ENCODE results near the gene ASCC3. TPM values are rescaled to one million over a fixed set of nuclear protein-coding genes. Genes with fewer than 3 reads are reported as not detected.

ASCC3 gene
- total and polyA plus RNA-seq, 2 donors (not counting 1 experiment from before 2014, with no cell fraction given), result 9.0 to 42.3 TPM

DNA sequence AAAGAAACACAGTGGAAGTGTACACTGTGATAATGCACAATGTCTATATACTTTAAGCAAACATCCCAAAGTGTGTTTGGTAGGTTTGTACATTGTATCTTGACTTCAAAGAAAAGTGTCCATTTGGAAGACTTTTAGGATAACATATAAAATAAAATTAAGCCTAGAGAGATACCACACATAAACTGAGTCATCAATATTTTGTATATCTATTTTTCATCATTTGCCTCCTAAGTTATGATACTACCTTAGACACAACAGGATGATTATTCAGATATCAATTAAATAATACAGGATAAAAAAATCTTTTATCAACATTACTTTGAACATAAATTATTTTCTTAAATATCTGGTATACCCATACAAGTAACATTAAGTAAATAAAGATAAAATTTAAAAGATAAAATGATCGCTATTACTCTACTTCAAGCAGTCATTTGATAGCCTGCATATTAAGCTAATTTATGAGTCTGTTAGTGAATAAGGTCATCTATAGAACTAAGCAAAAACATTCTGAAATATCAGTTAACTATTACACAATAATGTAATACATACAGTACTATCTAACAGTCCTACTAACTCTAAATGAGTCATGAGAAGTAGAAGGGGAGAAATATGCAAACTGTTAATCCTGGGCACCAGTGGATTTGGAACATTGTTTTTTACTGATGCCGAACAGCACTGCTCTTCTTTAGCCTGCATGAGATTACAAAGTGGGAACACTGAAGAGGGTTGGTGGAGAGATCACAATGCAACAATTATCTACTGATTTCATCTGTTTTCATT lies 258.0 kb downstream of the ASCC3 start:
- POLR2A ChIA-PET, result no interaction called here
- Histone ChIP-seq H4K20me1 (ENCODE audit: control insufficient read depth, insufficient read depth, low read length, poor library complexity, severe bottlenecking) (no peaks in the 10 kb centered on the region), H3K79me2 (ENCODE audit: control insufficient read depth, insufficient read depth, low read length) (no peaks in the 10 kb centered on the region), H3K27me3 (replicated peaks in 1 of 4; ENCODE audit: control extremely low read depth in 1 of 4, control insufficient read depth in 3 of 4, insufficient read depth in 4 of 4, low read length in 3 of 4) (no peaks in the 10 kb centered on the region), H3K4me3 (ENCODE audit: control extremely low read depth in 1 of 5, extremely low read depth in 1 of 5, insufficient read depth in 1 of 5, low read depth in 2 of 5, low read length in 4 of 5) (no peak overlapping the region), H3K27ac (ENCODE audit: low read length in 2 of 2) (no peak overlapping the region), H2AFZ (ENCODE audit: insufficient read depth, low read depth, low read length, poor library complexity, severe bottlenecking) (no peak overlapping the region), H3K9me3 (ENCODE audit: control extremely low read depth in 1 of 3, control insufficient read depth in 2 of 3, insufficient read depth in 1 of 3, low read length in 2 of 3) (peaks cover 0 to 3% (median 2%) of the 10 kb centered on the region in 3 donors), H3K9ac (ENCODE audit: low read length) (no peak overlapping the region), H3K4me1 (ENCODE audit: control insufficient read depth in 2 of 2, insufficient read depth in 2 of 2, low read length in 2 of 2) (no peaks in the 10 kb centered on the region), H3K4me2 (replicated peaks; ENCODE audit: low read depth, low read length, poor library complexity, severe bottlenecking) (no peak overlapping the region), H3K36me3 (replicated peaks in 1 of 2; ENCODE audit: control extremely low read depth in 1 of 2, control insufficient read depth in 1 of 2, extremely low read depth in 1 of 2, insufficient read depth in 2 of 2, low read length in 1 of 2) (peaks cover 4 to 35% of the 10 kb centered on the region in 2 experiments)
- CTCF ChIA-PET, result no interaction called here
- no peaks in the 10 kb centered on the region for H3K27me3 Mint-ChIP-seq
- intact Hi-C loops (cut with micrococcal nuclease), result no loop called here
- no peak overlapping the region for H3K4me3 Mint-ChIP-seq
- ATAC-seq (ENCODE audit: low read depth) (no peak), DNase-seq (no peak)
- TF ChIP-seq EZH2 (IDR thresholded peaks at IDR 0.05; ENCODE audit: borderline replicate concordance, insufficient read depth, low read depth, low read length, poor library complexity, severe bottlenecking), result no peak
- TF ChIP-seq, protein P1, sequence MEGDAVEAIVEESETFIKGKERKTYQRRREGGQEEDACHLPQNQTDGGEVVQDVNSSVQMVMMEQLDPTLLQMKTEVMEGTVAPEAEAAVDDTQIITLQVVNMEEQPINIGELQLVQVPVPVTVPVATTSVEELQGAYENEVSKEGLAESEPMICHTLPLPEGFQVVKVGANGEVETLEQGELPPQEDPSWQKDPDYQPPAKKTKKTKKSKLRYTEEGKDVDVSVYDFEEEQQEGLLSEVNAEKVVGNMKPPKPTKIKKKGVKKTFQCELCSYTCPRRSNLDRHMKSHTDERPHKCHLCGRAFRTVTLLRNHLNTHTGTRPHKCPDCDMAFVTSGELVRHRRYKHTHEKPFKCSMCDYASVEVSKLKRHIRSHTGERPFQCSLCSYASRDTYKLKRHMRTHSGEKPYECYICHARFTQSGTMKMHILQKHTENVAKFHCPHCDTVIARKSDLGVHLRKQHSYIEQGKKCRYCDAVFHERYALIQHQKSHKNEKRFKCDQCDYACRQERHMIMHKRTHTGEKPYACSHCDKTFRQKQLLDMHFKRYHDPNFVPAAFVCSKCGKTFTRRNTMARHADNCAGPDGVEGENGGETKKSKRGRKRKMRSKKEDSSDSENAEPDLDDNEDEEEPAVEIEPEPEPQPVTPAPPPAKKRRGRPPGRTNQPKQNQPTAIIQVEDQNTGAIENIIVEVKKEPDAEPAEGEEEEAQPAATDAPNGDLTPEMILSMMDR (IDR thresholded peaks at IDR 0.05), result no peak
- H3K27ac Mint-ChIP-seq, result no peak overlapping the region
- H3K9me3 Mint-ChIP-seq (ENCODE audit: insufficient read depth), result peaks cover 3% of the 10 kb centered on the region
- no CpG with 5 or more reads among the region's 2 CpGs for WGBS (ENCODE audit: insufficient coverage)
- no peaks in the 10 kb centered on the region for H3K4me1 Mint-ChIP-seq

- Histone ChIP-seq H3K79me2 (ENCODE audit: control insufficient read depth, insufficient read depth, low read length) (no peaks in the 10 kb centered on the region), H4K20me1 (ENCODE audit: control insufficient read depth, insufficient read depth, low read length, poor library complexity, severe bottlenecking) (no peaks in the 10 kb centered on the region), H3K4me2 (replicated peaks; ENCODE audit: low read depth, low read length, poor library complexity, severe bottlenecking) (no peak overlapping the region), H3K9ac (ENCODE audit: low read length) (no peak overlapping the region), H3K4me3 (ENCODE audit: control extremely low read depth in 1 of 5, extremely low read depth in 1 of 5, insufficient read depth in 1 of 5, low read depth in 2 of 5, low read length in 4 of 5) (no peak overlapping the region), H3K27ac (ENCODE audit: low read length in 2 of 2) (no peak overlapping the region), H3K9me3 (ENCODE audit: control extremely low read depth in 1 of 3, control insufficient read depth in 2 of 3, insufficient read depth in 1 of 3, low read length in 2 of 3) (peaks cover 0 to 3% (median 2%) of the 10 kb centered on the region in 3 donors), H3K4me1 (ENCODE audit: control insufficient read depth in 2 of 2, insufficient read depth in 2 of 2, low read length in 2 of 2) (no peaks in the 10 kb centered on the region), H3K27me3 (replicated peaks in 1 of 4; ENCODE audit: control extremely low read depth in 1 of 4, control insufficient read depth in 3 of 4, insufficient read depth in 4 of 4, low read length in 3 of 4) (no peaks in the 10 kb centered on the region), H3K36me3 (replicated peaks in 1 of 2; ENCODE audit: control extremely low read depth in 1 of 2, control insufficient read depth in 1 of 2, extremely low read depth in 1 of 2, insufficient read depth in 2 of 2, low read length in 1 of 2) (peaks cover 0 to 30% of the 10 kb centered on the region in 2 experiments), H2AFZ (ENCODE audit: insufficient read depth, low read depth, low read length, poor library complexity, severe bottlenecking) (no peak overlapping the region)
- TF ChIP-seq, protein P1 (IDR thresholded peaks at IDR 0.05), result no peak
- TF ChIP-seq EZH2 (IDR thresholded peaks at IDR 0.05; ENCODE audit: borderline replicate concordance, insufficient read depth, low read depth, low read length, poor library complexity, severe bottlenecking), result no peak
- no peak for ATAC-seq (ENCODE audit: low read depth)
- intact Hi-C loops (cut with micrococcal nuclease), result no loop called here
- Mint-ChIP-seq H3K4me3 (no peak overlapping the region), H3K4me1 (no peaks in the 10 kb centered on the region), H3K27ac (no peak overlapping the region), H3K9me3 (ENCODE audit: insufficient read depth) (peaks cover 3% of the 10 kb centered on the region), H3K27me3 (no peaks in the 10 kb centered on the region)
- ChIA-PET POLR2A (no interaction called here), CTCF (no interaction called here)
- 92% methylated on average over 1 of the region's 3 CpGs for WGBS (ENCODE audit: insufficient coverage)
- no peak for DNase-seq
These were observed 260.9 kb downstream of the ASCC3 start for GRCh38 chr6:100620085-100620840.
